BLaER1 treated with 17β-estradiol and CSF1 and Interleukin-3, amounts not matched to agents 10 nM and 100 nM (cell line): Measurements from ENCODE around the gene ERG.

Source experiments
- H3K27ac ChIP-seq, 11 experiments: shearing (Covaris generic); formaldehyde crosslinking; 2 replicates each; pipeline ENCODE4 v1.8.1; 2022
- H3K27me3 ChIP-seq, 11 experiments: shearing (Covaris generic); formaldehyde crosslinking; 2 replicates each; pipeline ENCODE4 v1.8.1; 2022
- H3K36me3 ChIP-seq, 11 experiments: shearing (Covaris generic); formaldehyde crosslinking; 2 replicates each; pipeline ENCODE4 v1.8.1; 2022
- H3K4me1 ChIP-seq, 10 experiments: shearing (Covaris generic); formaldehyde crosslinking; 2 replicates each; pipeline ENCODE4 v1.8.1; 2022
- H3K4me2 ChIP-seq, 11 experiments: shearing (Covaris generic); formaldehyde crosslinking; 2 replicates each; pipeline ENCODE4 v1.8.1; 2022
- H3K4me3 ChIP-seq, 10 experiments: shearing (Covaris generic); formaldehyde crosslinking; 2 replicates each; pipeline ENCODE4 v1.8.1; 2022
- H3K9ac ChIP-seq, 11 experiments: shearing (Covaris generic); formaldehyde crosslinking; 2 replicates each; pipeline ENCODE4 v1.8.1; 2022
- H3K9me3 ChIP-seq, 11 experiments: shearing (Covaris generic); formaldehyde crosslinking; replicated peaks in 1 of 11; 2 replicates each; pipeline ENCODE4 v1.8.1; 2022
- H4K20me1 ChIP-seq, 11 experiments: shearing (Covaris generic); formaldehyde crosslinking; 2 replicates each; pipeline ENCODE4 v1.8.1; 2022
- Cebpa-rat ChIP-seq, 11 experiments: shearing (Covaris generic); IDR thresholded peaks; 2 replicates each; pipeline ENCODE4 v1.8.1; 2022

ERG gene

DNA sequence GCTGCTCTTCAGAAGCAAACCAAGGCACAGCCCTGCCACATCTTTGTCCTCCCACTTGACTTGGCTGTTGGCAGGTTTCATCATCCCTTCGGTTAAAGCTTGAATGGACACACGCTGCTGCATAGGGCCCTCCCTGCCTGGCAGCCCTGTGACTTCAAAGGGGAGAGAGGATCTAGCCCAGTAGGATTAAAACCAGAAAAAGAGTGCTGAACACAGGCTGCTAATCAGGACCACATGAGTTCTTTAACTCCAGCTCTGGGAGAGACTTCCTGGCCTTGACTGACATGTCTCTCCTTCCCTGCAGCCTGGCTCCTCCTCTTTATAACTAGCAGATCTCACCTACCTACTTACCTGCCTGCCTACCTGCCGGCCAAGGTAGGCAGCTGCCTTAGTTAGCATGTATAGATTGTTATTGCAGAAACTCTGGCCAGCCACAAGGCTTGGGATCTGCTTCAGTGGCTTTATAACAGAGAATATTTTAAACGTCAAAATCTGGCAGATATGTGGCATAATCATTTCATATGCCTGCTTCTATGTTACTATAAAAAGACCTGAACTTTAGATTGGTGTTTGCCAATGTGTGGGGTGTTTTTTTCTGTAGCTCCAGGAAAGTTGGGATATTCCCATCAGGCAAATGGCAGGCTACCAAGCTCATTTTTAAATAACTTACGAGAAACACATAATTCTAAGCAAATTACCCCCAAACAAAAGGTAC lies 49.4 kb downstream of the ERG start:
- H3K4me2 ChIP-seq = peak overlapping the region; percentile 36 to 94 (median 70)
- H3K9ac ChIP-seq = peak overlapping the region in 8 of 11 experiments; percentile 9 to 62 (median 28); a peak in 14 of 22 replicates
- H3K9me3 ChIP-seq = no peaks in the 10 kb centered on the region
- H3K27me3 ChIP-seq = no peaks in the 10 kb centered on the region
- peak overlapping the region in 9 of 11 experiments; percentile 27 to 69 (median 60); a peak in 19 of 22 replicates for H3K27ac ChIP-seq
- H4K20me1 ChIP-seq = peaks cover 0 to 22% (median 0%) of the 10 kb centered on the region in 11 experiments; a peak in 6 of 22 replicates
- peaks cover 0 to 53% (median 23%) of the 10 kb centered on the region in 11 experiments; a peak in 13 of 22 replicates for H3K36me3 ChIP-seq
- 0 out of 20 replicates have a peak overlapping the region, but pooled peaks of 2 of the 10 experiments have one; percentile 0 to 5 for H3K4me3 ChIP-seq
- peaks cover 26 to 78% (median 52%) of the 10 kb centered on the region in 10 experiments for H3K4me1 ChIP-seq
- peak in 3 of 11 experiments; percentile 8 to 53 (median 11); a peak in 2 of 22 replicates for TF ChIP-seq Cebpa-rat (IDR thresholded peaks at IDR 0.05)

- H3K4me2 ChIP-seq = peak overlapping the region; percentile 36 to 94 (median 70)
- peak overlapping the region in 9 of 11 experiments; percentile 43 to 69 (median 60); a peak in 18 of 22 replicates for H3K27ac ChIP-seq
- H3K9me3 ChIP-seq = no peaks in the 10 kb centered on the region
- no peak overlapping the region for H3K4me3 ChIP-seq
- H3K27me3 ChIP-seq = no peaks in the 10 kb centered on the region
- peaks cover 0 to 16% (median 0%) of the 10 kb centered on the region in 11 experiments; a peak in 6 of 22 replicates for H4K20me1 ChIP-seq
- peaks cover 0 to 53% (median 26%) of the 10 kb centered on the region in 11 experiments; a peak in 13 of 22 replicates for H3K36me3 ChIP-seq
- no peak for TF ChIP-seq Cebpa-rat (IDR thresholded peaks at IDR 0.05)
- H3K4me1 ChIP-seq = peaks cover 26 to 90% (median 61%) of the 10 kb centered on the region in 10 experiments
- H3K9ac ChIP-seq = peak overlapping the region in 6 of 11 experiments; percentile 1 to 38 (median 10); a peak in 8 of 22 replicates
These were observed 50.7 kb downstream of the ERG start for GRCh38 chr21:38447611-38448010.

- no peak overlapping the region for H3K9ac ChIP-seq
- H3K27me3 ChIP-seq = no peaks in the 10 kb centered on the region
- peaks cover 0 to 60% (median 23%) of the 10 kb centered on the region in 11 experiments; a peak in 13 of 22 replicates for H3K36me3 ChIP-seq
- H3K4me1 ChIP-seq = peaks cover 39 to 99% (median 85%) of the 10 kb centered on the region in 10 experiments
- no peak for TF ChIP-seq Cebpa-rat (IDR thresholded peaks at IDR 0.05)
- peaks cover 0 to 8% (median 0%) of the 10 kb centered on the region in 11 experiments; a peak in 4 of 22 replicates for H4K20me1 ChIP-seq
- H3K4me2 ChIP-seq = peak overlapping the region in 2 of 11 experiments; percentile 6 to 94; a peak in 1 of 22 replicates
- H3K4me3 ChIP-seq = no peak overlapping the region
- no peaks in the 10 kb centered on the region for H3K9me3 ChIP-seq
- H3K27ac ChIP-seq = peak overlapping the region in 3 of 11 experiments; percentile 15 to 47 (median 26); a peak in 3 of 22 replicates
These were observed 53.6 kb downstream of the ERG start for GRCh38 chr21:38444691-38445090.

DNA sequence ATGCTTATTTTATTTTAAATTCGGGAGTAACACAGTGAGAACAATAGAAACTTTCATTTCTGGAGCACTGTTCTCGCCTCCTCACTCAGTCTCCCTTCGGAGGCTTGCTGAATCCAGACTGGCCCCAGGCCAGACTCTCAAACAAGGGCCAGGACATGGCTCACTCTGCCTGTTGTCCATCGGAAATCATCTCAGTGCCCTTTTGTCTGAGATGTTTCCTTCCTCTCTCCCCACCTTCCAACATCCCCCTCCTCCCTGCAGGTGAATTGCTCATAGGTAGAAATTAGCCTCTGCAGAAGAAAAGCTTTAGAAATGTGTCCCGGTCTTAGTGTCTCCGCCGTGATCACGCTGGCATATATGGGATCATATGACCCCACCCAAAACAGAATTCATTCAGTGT lies 55.2 kb downstream of the ERG start:
- Histone ChIP-seq H3K27ac (peak overlapping the region in 2 of 11 experiments; percentile 6 to 30; a peak in 3 of 22 replicates), H3K4me1 (peaks cover 44 to 99% (median 85%) of the 10 kb centered on the region in 10 experiments), H3K9me3 (no peaks in the 10 kb centered on the region), H3K4me3 (no peak overlapping the region), H4K20me1 (no peaks in the 10 kb centered on the region; a peak in 2 of 22 replicates), H3K9ac (peak overlapping the region in 1 of 11 experiments; percentile 4; a peak in 1 of 22 replicates), H3K4me2 (peak overlapping the region in 6 of 11 experiments; percentile 10 to 31 (median 20); a peak in 7 of 22 replicates), H3K36me3 (peaks cover 0 to 73% (median 28%) of the 10 kb centered on the region in 11 experiments; a peak in 13 of 22 replicates), H3K27me3 (0 out of 22 replicates have a peak, but pooled peaks cover 0 to 3% (median 0%) of the 10 kb centered on the region in 11 experiments)
- TF ChIP-seq Cebpa-rat (IDR thresholded peaks at IDR 0.05) = no peak

DNA sequence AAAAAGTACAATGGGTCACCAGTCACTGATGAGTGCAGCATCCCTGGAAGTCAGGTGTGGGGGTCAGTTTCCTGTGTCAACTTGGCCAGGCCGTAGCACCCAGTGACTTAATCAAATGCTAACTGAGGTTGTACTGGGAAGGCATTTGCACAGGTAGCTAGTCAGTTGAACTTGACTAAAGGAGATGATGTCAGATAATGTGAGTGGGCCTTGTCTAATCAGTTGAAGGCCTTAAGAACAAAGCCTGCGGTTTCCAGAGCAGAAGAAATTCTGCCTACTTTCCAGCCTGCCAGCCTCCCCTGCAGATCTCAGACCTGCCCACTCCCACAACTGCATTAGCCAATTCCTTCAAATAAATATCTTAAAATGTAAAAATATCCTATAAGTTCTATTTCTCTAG lies 57.1 kb downstream of the ERG start:
- Histone ChIP-seq H3K4me2 (peak overlapping the region; percentile 81 to 95 (median 92)), H4K20me1 (no peaks in the 10 kb centered on the region; a peak in 1 of 22 replicates), H3K9me3 (no peaks in the 10 kb centered on the region), H3K4me3 (no peak overlapping the region), H3K9ac (peak overlapping the region in 8 of 11 experiments; percentile 55 to 78 (median 70); a peak in 17 of 22 replicates), H3K4me1 (peaks cover 32 to 99% (median 85%) of the 10 kb centered on the region in 10 experiments), H3K36me3 (peaks cover 0 to 81% (median 28%) of the 10 kb centered on the region in 11 experiments; a peak in 13 of 22 replicates), H3K27ac (peak overlapping the region in 9 of 11 experiments; percentile 51 to 87 (median 81); a peak in 18 of 22 replicates), H3K27me3 (0 out of 22 replicates have a peak, but pooled peaks cover 0 to 3% (median 0%) of the 10 kb centered on the region in 11 experiments)
- TF ChIP-seq Cebpa-rat (IDR thresholded peaks at IDR 0.05) = no peak

GRCh38 chr21:38440746-38441145 lies 57.5 kb downstream of the ERG start:
- H3K27ac ChIP-seq = peak overlapping the region in 9 of 11 experiments; percentile 51 to 87 (median 81); a peak in 18 of 22 replicates
- peak overlapping the region in 5 of 10 experiments; percentile 3 to 25 (median 17); a peak in 2 of 20 replicates for H3K4me3 ChIP-seq
- no peaks in the 10 kb centered on the region; a peak in 1 of 22 replicates for H4K20me1 ChIP-seq
- H3K9ac ChIP-seq = peak overlapping the region in 9 of 11 experiments; percentile 34 to 78 (median 69); a peak in 17 of 22 replicates
- no peaks in the 10 kb centered on the region for H3K9me3 ChIP-seq
- H3K4me2 ChIP-seq = peak overlapping the region; percentile 81 to 95 (median 92)
- peaks cover 0 to 77% (median 26%) of the 10 kb centered on the region in 11 experiments; a peak in 13 of 22 replicates for H3K36me3 ChIP-seq
- 0 out of 22 replicates have a peak, but pooled peaks cover 0 to 3% (median 0%) of the 10 kb centered on the region in 11 experiments for H3K27me3 ChIP-seq
- no peak for TF ChIP-seq Cebpa-rat (IDR thresholded peaks at IDR 0.05)
- peaks cover 36 to 99% (median 85%) of the 10 kb centered on the region in 10 experiments for H3K4me1 ChIP-seq

DNA sequence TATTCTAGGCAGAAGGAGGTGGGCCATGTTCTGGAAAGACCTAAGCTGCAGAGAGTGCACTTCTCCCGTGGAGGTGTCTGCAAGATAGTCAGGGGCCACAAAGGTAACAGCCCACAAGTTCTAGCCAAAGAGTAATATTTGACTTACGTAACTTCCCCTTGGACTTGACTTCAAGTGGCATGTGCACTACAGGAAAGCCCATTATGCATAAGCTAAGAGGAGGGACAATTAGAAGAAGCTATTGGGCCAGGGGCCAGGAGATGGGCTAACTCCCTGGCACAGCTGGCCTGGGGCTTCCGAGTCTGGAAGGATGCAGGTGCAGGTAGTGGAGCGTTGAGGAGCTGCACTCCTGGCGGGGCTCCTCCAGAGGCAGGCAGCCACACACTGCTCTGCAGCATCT lies 58.3 kb downstream of the ERG start:
- peaks cover 0 to 69% (median 20%) of the 10 kb centered on the region in 11 experiments; a peak in 13 of 22 replicates for H3K36me3 ChIP-seq
- peak overlapping the region in 9 of 11 experiments; percentile 51 to 87 (median 81); a peak in 18 of 22 replicates for H3K27ac ChIP-seq
- TF ChIP-seq Cebpa-rat (IDR thresholded peaks at IDR 0.05) = peak in 2 of 11 experiments; percentile 21 to 50; a peak in 2 of 22 replicates
- no peaks in the 10 kb centered on the region for H4K20me1 ChIP-seq
- H3K9ac ChIP-seq = peak overlapping the region in 9 of 11 experiments; percentile 34 to 78 (median 69); a peak in 17 of 22 replicates
- H3K4me3 ChIP-seq = peak overlapping the region in 8 of 10 experiments; percentile 3 to 25 (median 19); a peak in 7 of 20 replicates
- 0 out of 22 replicates have a peak, but pooled peaks cover 0 to 3% (median 0%) of the 10 kb centered on the region in 11 experiments for H3K27me3 ChIP-seq
- H3K9me3 ChIP-seq = no peaks in the 10 kb centered on the region
- H3K4me1 ChIP-seq = peaks cover 44 to 99% (median 89%) of the 10 kb centered on the region in 10 experiments
- peak overlapping the region; percentile 81 to 95 (median 92) for H3K4me2 ChIP-seq

- Histone ChIP-seq H4K20me1 (no peaks in the 10 kb centered on the region), H3K27ac (peak overlapping the region in 8 of 11 experiments; percentile 70 to 87 (median 82); a peak in 16 of 22 replicates), H3K27me3 (0 out of 22 replicates have a peak, but pooled peaks cover 0 to 3% (median 0%) of the 10 kb centered on the region in 11 experiments), H3K4me3 (no peak overlapping the region; a peak in 1 of 20 replicates), H3K4me1 (peaks cover 46 to 100% (median 92%) of the 10 kb centered on the region in 10 experiments), H3K36me3 (peaks cover 0 to 69% (median 15%) of the 10 kb centered on the region in 11 experiments; a peak in 13 of 22 replicates), H3K9me3 (no peaks in the 10 kb centered on the region), H3K4me2 (peak overlapping the region; percentile 81 to 95 (median 92)), H3K9ac (peak overlapping the region in 7 of 11 experiments; percentile 56 to 78 (median 72); a peak in 11 of 22 replicates)
- TF ChIP-seq Cebpa-rat (IDR thresholded peaks at IDR 0.05) = peak in 1 of 11 experiments; percentile 41; a peak in 1 of 22 replicates
These were observed 58.9 kb downstream of the ERG start for GRCh38 chr21:38439426-38439825.
